Lung (tissue), 12 donors: ENCODE data around the gene MTIF2. TPM values are rescaled to one million over a fixed set of nuclear protein-coding genes. Genes with fewer than 3 reads are reported as not detected.
"Not testable (repeated sequence)": the region's sequence is repeated elsewhere in the genome, so short reads cannot be mapped to it uniquely, and the experiment has no call there.

ENCODE experiments used
- ATAC-seq: fragments of 200-7000 bp; cut with Tn5 transposase; one replicate; pipeline ENCODE4 v1.9.1; 2020; ENCODE audit warnings: moderate number of reproducible peaks; ENCODE audit not compliant: insufficient read depth, low FRiP score
- DNase-seq, 3 donors: peaks; one replicate each; pipeline ENCODE4 v3.0.0-alpha.2; 2013 to 2017
- H3K27ac ChIP-seq, 2 donors: one replicate each; pipeline ENCODE4 v1.5.1; 2013; ENCODE audit warnings: mild to moderate bottlenecking in 2 of 2, moderate library complexity in 2 of 2, control low read depth in 1 of 2, inconsistent platforms in 1 of 2, low read depth in 1 of 2, low read length in 1 of 2
- H3K27me3 ChIP-seq, 3 donors: one replicate each; pipeline ENCODE4 v1.5.1; 2013; ENCODE audit warnings: low read length in 2 of 3; ENCODE audit not compliant: control insufficient read depth in 3 of 3, insufficient read depth in 3 of 3
- H3K36me3 ChIP-seq, 4 donors: one replicate each; pipeline ENCODE4 v1.5.1; 2013; ENCODE audit warnings: low read length in 4 of 4, mild to moderate bottlenecking in 1 of 4, moderate library complexity in 1 of 4; ENCODE audit not compliant: control insufficient read depth in 4 of 4, insufficient read depth in 4 of 4
- H3K4me1 ChIP-seq, 5 donors: one replicate each; pipeline ENCODE4 v1.5.1; 2013; ENCODE audit warnings: low read length in 5 of 5, mild to moderate bottlenecking in 2 of 5, moderate library complexity in 1 of 5; ENCODE audit not compliant: control insufficient read depth in 5 of 5, insufficient read depth in 5 of 5
- H3K4me3 ChIP-seq: one replicate; pipeline ENCODE4 v1.5.1; 2013; ENCODE audit warnings: mild to moderate bottlenecking, control low read depth, moderate library complexity
- H3K9ac ChIP-seq, 2 donors: one replicate each; pipeline ENCODE4 v1.5.1; 2013; ENCODE audit warnings: low read length in 2 of 2, control low read depth in 1 of 2; ENCODE audit not compliant: insufficient read depth in 1 of 2
- H3K9me3 ChIP-seq, 4 donors: one replicate each; pipeline ENCODE4 v1.5.1; 2013; ENCODE audit warnings: low read length in 3 of 4, mild to moderate bottlenecking in 1 of 4, moderate library complexity in 1 of 4; ENCODE audit not compliant: control insufficient read depth in 4 of 4, insufficient read depth in 3 of 4
- WGBS, 2 donors: extraction: QIAGEN DNeasy Blood & Tissue Kit; methylation state at CpG; one replicate each; pipeline ENCODE4 v1.1.7; 2013; 5-methylcytosine and 5-hydroxymethylcytosine counted together
- polyA plus RNA-seq, 2 donors: library from polyadenylated mRNA; stranded (reverse); fragments of 200-250 nt; gene quantifications; one replicate each; pipeline ENCODE4 v1.2.1, GENCODE V29; 2013
- total RNA-seq, 2 donors: library from RNA; depleted of rRNA in 1 of 2; stranded (reverse); fragments of >200 nt in 1 of 2; gene quantifications; one replicate each; pipeline ENCODE4 v1.2.1, GENCODE V29; 2014 to 2021
- TF ChIP-seq, protein P1 (sequence below): IDR thresholded peaks from 2 replicates; pipeline ENCODE4 v1.5.1; 2012; ENCODE audit warnings: mild to moderate bottlenecking; ENCODE audit errors: control extremely low read depth, extremely low read depth
- donor health status: control.
- donor health status: control.
- donor health status: Bipolar disorder and iron deficiency.
- donor health status: healthy.
- donor health status: DM: yes; HTN: yes; CAD: no.

MTIF2 gene
- total and polyA plus RNA-seq, 4 donors, result 16.4 to 26.3 (median 21.2) TPM

DNA sequence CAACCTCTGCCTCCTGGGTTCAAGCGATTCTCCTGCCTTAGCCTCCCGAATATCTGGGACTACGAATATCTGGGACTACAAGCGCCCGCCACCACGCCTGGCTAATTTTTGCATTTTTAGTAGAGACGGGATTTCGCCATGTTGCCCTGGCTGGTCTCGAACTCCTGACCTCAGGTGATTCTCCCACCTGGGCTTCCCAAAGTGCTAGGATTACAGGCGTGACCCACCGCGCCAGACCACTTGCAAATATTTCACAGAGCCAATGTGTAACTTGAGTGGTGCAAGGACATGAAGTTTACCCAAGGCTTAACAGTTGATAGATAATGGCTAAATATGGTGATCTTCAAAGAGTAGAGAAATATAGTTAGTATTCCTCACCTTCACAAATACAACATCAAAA lies 14.1 kb upstream of the MTIF2 start:
- Histone ChIP-seq H3K27ac (no peak overlapping the region), H3K4me1 (peaks cover 0 to 11% (median 5%) of the 10 kb centered on the region in 5 donors), H3K27me3 (no peaks in the 10 kb centered on the region), H3K9ac (no peak overlapping the region), H3K36me3 (peaks cover 0 to 3% (median 1%) of the 10 kb centered on the region in 4 donors), H3K4me3 (no peak overlapping the region), H3K9me3 (no peaks in the 10 kb centered on the region)
- TF ChIP-seq, protein P1, sequence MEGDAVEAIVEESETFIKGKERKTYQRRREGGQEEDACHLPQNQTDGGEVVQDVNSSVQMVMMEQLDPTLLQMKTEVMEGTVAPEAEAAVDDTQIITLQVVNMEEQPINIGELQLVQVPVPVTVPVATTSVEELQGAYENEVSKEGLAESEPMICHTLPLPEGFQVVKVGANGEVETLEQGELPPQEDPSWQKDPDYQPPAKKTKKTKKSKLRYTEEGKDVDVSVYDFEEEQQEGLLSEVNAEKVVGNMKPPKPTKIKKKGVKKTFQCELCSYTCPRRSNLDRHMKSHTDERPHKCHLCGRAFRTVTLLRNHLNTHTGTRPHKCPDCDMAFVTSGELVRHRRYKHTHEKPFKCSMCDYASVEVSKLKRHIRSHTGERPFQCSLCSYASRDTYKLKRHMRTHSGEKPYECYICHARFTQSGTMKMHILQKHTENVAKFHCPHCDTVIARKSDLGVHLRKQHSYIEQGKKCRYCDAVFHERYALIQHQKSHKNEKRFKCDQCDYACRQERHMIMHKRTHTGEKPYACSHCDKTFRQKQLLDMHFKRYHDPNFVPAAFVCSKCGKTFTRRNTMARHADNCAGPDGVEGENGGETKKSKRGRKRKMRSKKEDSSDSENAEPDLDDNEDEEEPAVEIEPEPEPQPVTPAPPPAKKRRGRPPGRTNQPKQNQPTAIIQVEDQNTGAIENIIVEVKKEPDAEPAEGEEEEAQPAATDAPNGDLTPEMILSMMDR, result no peak
- no peak for DNase-seq
- WGBS, 2 donors, result 97 to 99% methylated on average over 12 of the region's 12 CpGs
- no peak for ATAC-seq

DNA sequence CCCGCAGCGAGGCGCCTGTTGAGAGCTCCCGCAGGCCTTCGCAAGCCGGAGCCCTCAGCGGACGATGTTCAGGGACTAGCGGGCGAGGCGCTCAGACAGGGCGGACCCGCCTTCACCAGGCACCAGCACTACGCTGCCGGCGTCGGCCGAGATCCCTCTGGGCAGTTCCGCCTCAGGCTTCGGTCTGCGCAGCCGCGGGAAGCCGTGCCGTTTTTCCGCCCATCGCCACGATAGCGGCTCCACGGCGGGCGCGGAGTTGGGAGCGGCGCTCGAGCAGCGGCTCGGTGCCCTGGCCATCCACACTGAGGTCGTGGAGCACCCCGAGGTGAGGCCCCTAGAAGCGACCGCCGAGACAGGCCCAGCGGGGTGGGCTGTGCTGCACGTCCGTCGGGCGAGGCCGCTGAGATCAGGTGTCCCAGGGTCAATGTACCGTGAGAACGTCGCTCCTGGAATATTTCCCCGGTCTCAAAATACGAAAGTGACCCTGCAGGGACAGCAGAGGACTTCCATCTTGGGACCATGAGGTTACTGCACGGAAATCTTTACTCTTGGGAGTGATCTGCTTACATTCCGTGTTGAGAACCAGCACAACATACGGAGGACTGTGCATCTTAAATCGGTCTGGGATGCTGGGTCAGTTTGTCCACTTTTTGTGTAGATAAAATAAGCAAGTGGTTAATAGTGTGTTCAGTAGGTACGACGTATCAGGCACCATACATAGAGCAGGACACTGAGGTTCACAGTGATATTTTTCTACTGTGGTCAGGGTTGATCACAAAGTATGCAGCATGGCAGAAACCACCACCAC lies 13.3 kb upstream of the MTIF2 start:
- Histone ChIP-seq H3K36me3 (peaks cover 0 to 3% (median 1%) of the 10 kb centered on the region in 4 donors), H3K4me1 (peaks cover 0 to 11% (median 5%) of the 10 kb centered on the region in 5 donors), H3K27me3 (no peaks in the 10 kb centered on the region), H3K9me3 (no peaks in the 10 kb centered on the region), H3K27ac (peak overlapping the region; percentile 94 to 97), H3K4me3 (peak overlapping the region; percentile 53), H3K9ac (peak overlapping the region; percentile 86 to 92)
- TF ChIP-seq, protein P1, result no peak
- WGBS, 2 donors, result 1 to 2% methylated on average over 55 to 60 of the region's 60 CpGs
- peak; percentile 99 for ATAC-seq
- peak; percentile 84 to 89 (median 86) for DNase-seq

DNA sequence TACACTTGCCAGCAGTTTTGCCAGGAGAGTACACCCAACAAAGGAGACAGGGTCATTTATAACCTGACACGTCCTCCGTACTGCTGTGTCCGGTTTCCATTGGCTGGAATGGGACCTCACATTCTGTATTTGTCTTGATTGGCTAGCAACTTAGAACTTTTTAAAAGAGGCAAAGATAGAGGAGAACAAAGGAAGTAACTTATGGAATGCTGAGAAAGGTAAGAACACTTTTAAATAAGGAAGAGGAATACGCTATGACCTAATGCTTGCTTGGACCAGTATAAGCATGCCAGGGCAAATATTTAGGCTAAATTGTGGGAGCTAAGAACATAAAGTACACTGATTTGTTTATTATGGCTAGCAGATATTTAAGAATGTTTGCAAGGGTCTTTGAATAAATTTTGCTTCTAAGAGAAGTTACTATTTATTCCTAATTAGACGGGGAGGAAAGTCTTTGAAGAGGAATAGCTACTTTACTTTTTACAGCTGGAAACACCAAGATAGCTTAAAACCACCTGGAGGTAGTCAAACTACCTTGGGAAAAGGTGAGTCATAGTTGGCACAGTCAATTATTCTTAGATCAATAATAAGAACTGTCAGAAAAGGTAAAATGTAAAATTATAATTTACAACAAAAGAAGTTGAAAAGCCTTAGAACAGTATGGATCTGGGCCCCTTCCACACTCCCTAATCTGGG lies 12.0 kb upstream of the MTIF2 start:
- H3K4me3 ChIP-seq, H3K27ac ChIP-seq, H3K36me3 ChIP-seq, H3K27me3 ChIP-seq, ATAC-seq, DNase-seq, H3K9ac ChIP-seq, H3K9me3 ChIP-seq: not testable (repeated sequence)
- peaks cover 0 to 11% (median 5%) of the 10 kb centered on the region in 5 donors for H3K4me1 ChIP-seq
- 80 to 84% methylated on average over 5 of the region's 5 CpGs for WGBS, 2 donors

DNA sequence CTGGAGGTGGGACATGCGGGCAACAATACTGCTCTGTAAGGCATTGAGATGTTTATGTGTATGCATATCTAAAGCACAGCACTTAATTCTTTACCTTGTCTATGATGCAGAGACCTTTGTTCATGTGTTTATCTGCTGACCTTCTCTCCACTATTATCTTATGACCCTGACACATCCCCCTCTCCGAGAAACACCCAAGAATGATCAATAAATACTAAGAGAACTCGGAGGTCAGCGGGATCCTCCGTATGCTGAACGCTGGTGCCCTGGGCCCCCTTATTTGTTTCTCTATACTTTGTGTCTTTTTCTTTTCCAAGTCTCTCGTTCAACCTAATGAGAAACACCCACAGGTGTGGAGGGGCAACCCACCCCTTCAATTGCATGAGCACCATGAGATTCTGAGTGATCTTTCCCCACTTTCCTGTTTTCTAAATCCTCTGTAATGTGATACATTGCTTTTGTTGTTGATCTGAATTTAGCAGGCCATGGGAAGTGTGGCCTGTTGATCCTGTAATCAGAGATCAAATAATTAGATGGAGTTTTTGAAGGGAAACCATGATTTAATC lies 10.9 kb upstream of the MTIF2 start:
- not testable (repeated sequence) for H3K27me3 ChIP-seq, H3K9ac ChIP-seq, DNase-seq, H3K27ac ChIP-seq, H3K36me3 ChIP-seq, H3K9me3 ChIP-seq, ATAC-seq, H3K4me3 ChIP-seq
- H3K4me1 ChIP-seq, result peaks cover 0 to 11% (median 5%) of the 10 kb centered on the region in 5 donors
- 77 to 81% methylated on average over 7 of the region's 7 CpGs for WGBS, 2 donors

DNA sequence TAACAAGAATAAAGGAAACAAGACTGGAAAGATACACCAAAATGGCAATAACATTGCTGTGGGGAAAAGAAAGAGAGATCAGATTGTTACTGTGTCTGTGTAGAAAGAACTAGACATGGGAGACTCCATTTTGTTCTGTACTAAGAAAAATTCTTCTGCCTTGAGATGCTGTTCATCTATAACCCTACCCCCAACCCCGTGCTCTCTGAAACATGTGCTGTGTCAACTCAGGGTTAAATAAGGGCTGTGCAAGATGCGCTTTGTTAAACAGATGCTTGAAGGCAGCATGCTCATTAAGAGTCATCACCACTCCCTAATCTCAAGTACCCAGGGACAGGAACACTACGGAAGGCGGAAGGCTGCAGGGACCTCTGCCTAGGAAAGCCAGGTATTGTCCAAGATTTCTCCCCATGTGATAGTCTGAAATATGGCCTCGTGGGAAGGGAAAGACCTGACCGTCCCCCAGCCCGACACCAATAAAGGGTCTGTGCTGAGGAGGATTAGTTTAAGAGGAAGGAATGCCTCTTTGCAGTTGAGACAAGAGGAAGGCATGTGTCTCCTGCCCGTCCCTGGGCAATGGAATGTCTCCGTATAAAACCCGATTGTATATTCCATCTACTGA lies 10.3 kb upstream of the MTIF2 start:
- not testable (repeated sequence) for H3K9me3 ChIP-seq, H3K27ac ChIP-seq, DNase-seq, ATAC-seq, H3K27me3 ChIP-seq, H3K4me3 ChIP-seq, H3K36me3 ChIP-seq, H3K9ac ChIP-seq
- peaks cover 0 to 11% (median 5%) of the 10 kb centered on the region in 5 donors for H3K4me1 ChIP-seq
- 58 to 66% methylated on average over 10 of the region's 10 CpGs for WGBS, 2 donors
